ENCODE data around the gene FAM110A.
A peak's percentile ranks its signal among the peaks of the same experiment; 100 is the strongest.

FAM110A gene

GRCh38 chr20:831251-831650, 2.3 kb upstream of the FAM110A start:
- no peaks in the 10 kb centered on the region for H3K9me3 ChIP-seq (ENCODE audit: control insufficient read depth, low read length)
- no peak overlapping the region for H3K4me3 ChIP-seq (ENCODE audit: insufficient read depth, low read depth, low read length, poor library complexity, severe bottlenecking)
- peaks cover 15% of the 10 kb centered on the region for H3K4me1 ChIP-seq (ENCODE audit: control insufficient read depth, insufficient read depth, low read length, poor library complexity, severe bottlenecking)
- no peak for DNase-seq
- H3K36me3 ChIP-seq (ENCODE audit: control insufficient read depth, insufficient read depth, low read length): no peaks in the 10 kb centered on the region
- H3K27ac ChIP-seq (ENCODE audit: insufficient read depth, low read length, poor library complexity, severe bottlenecking): no peak overlapping the region
- H3K27me3 ChIP-seq (replicated peaks; ENCODE audit: control insufficient read depth, insufficient read depth, low read length, poor library complexity, severe bottlenecking): no peaks in the 10 kb centered on the region

- Histone ChIP-seq H3K4me1 (ENCODE audit: control insufficient read depth, insufficient read depth, low read length, poor library complexity, severe bottlenecking) (peaks cover 15% of the 10 kb centered on the region), H3K9me3 (ENCODE audit: control insufficient read depth, low read length) (no peaks in the 10 kb centered on the region), H3K27ac (ENCODE audit: insufficient read depth, low read length, poor library complexity, severe bottlenecking) (no peak overlapping the region), H3K36me3 (ENCODE audit: control insufficient read depth, insufficient read depth, low read length) (no peaks in the 10 kb centered on the region), H3K4me3 (ENCODE audit: insufficient read depth, low read depth, low read length, poor library complexity, severe bottlenecking) (no peak overlapping the region), H3K27me3 (replicated peaks; ENCODE audit: control insufficient read depth, insufficient read depth, low read length, poor library complexity, severe bottlenecking) (no peaks in the 10 kb centered on the region)
- DNase-seq: no peak
Measured at GRCh38 chr20:831956-832355, 1.6 kb upstream of the FAM110A start.

GRCh38 chr20:833121-833449, 430 bp upstream of the FAM110A start:
- H3K27ac ChIP-seq (ENCODE audit: insufficient read depth, low read length, poor library complexity, severe bottlenecking): peak overlapping the region; percentile 56
- no peaks in the 10 kb centered on the region for H3K9me3 ChIP-seq (ENCODE audit: control insufficient read depth, low read length)
- no peaks in the 10 kb centered on the region for H3K27me3 ChIP-seq (replicated peaks; ENCODE audit: control insufficient read depth, insufficient read depth, low read length, poor library complexity, severe bottlenecking)
- peak overlapping the region; percentile 37 for H3K4me3 ChIP-seq (ENCODE audit: insufficient read depth, low read depth, low read length, poor library complexity, severe bottlenecking)
- peaks cover 20% of the 10 kb centered on the region for H3K4me1 ChIP-seq (ENCODE audit: control insufficient read depth, insufficient read depth, low read length, poor library complexity, severe bottlenecking)
- no peak for DNase-seq
- H3K36me3 ChIP-seq (ENCODE audit: control insufficient read depth, insufficient read depth, low read length): no peaks in the 10 kb centered on the region

- Histone ChIP-seq H3K36me3 (ENCODE audit: control insufficient read depth, insufficient read depth, low read length) (peaks cover 3% of the 10 kb centered on the region), H3K4me1 (ENCODE audit: control insufficient read depth, insufficient read depth, low read length, poor library complexity, severe bottlenecking) (peaks cover 20% of the 10 kb centered on the region), H3K27me3 (replicated peaks; ENCODE audit: control insufficient read depth, insufficient read depth, low read length, poor library complexity, severe bottlenecking) (no peaks in the 10 kb centered on the region), H3K4me3 (ENCODE audit: insufficient read depth, low read depth, low read length, poor library complexity, severe bottlenecking) (peak overlapping the region; percentile 73), H3K9me3 (ENCODE audit: control insufficient read depth, low read length) (no peaks in the 10 kb centered on the region), H3K27ac (ENCODE audit: insufficient read depth, low read length, poor library complexity, severe bottlenecking) (peak overlapping the region; percentile 92)
- DNase-seq: no peak
Measured at GRCh38 chr20:834151-834746, 734 bp downstream of the FAM110A start.

- Histone ChIP-seq H3K27ac (ENCODE audit: insufficient read depth, low read length, poor library complexity, severe bottlenecking) (no peak overlapping the region), H3K36me3 (ENCODE audit: control insufficient read depth, insufficient read depth, low read length) (peaks cover 12% of the 10 kb centered on the region), H3K9me3 (ENCODE audit: control insufficient read depth, low read length) (no peaks in the 10 kb centered on the region), H3K4me1 (ENCODE audit: control insufficient read depth, insufficient read depth, low read length, poor library complexity, severe bottlenecking) (peaks cover 20% of the 10 kb centered on the region), H3K4me3 (ENCODE audit: insufficient read depth, low read depth, low read length, poor library complexity, severe bottlenecking) (no peak overlapping the region), H3K27me3 (replicated peaks; ENCODE audit: control insufficient read depth, insufficient read depth, low read length, poor library complexity, severe bottlenecking) (no peaks in the 10 kb centered on the region)
- DNase-seq: no peak
Measured at GRCh38 chr20:835608-836045, 2.1 kb downstream of the FAM110A start.

- Histone ChIP-seq H3K36me3 (ENCODE audit: control insufficient read depth, insufficient read depth, low read length) (peaks cover 12% of the 10 kb centered on the region), H3K4me1 (ENCODE audit: control insufficient read depth, insufficient read depth, low read length, poor library complexity, severe bottlenecking) (peaks cover 24% of the 10 kb centered on the region), H3K27ac (ENCODE audit: insufficient read depth, low read length, poor library complexity, severe bottlenecking) (no peak overlapping the region), H3K27me3 (replicated peaks; ENCODE audit: control insufficient read depth, insufficient read depth, low read length, poor library complexity, severe bottlenecking) (no peaks in the 10 kb centered on the region), H3K9me3 (ENCODE audit: control insufficient read depth, low read length) (no peaks in the 10 kb centered on the region), H3K4me3 (ENCODE audit: insufficient read depth, low read depth, low read length, poor library complexity, severe bottlenecking) (no peak overlapping the region)
- DNase-seq: no peak
Measured at GRCh38 chr20:836190-836589, 2.7 kb downstream of the FAM110A start.

GRCh38 chr20:839015-839414, 5.5 kb downstream of the FAM110A start:
- H3K27me3 ChIP-seq (replicated peaks; ENCODE audit: control insufficient read depth, insufficient read depth, low read length, poor library complexity, severe bottlenecking): no peaks in the 10 kb centered on the region
- H3K36me3 ChIP-seq (ENCODE audit: control insufficient read depth, insufficient read depth, low read length): peaks cover 12% of the 10 kb centered on the region
- no peaks in the 10 kb centered on the region for H3K9me3 ChIP-seq (ENCODE audit: control insufficient read depth, low read length)
- peaks cover 38% of the 10 kb centered on the region for H3K4me1 ChIP-seq (ENCODE audit: control insufficient read depth, insufficient read depth, low read length, poor library complexity, severe bottlenecking)
- no peak for DNase-seq
- no peak overlapping the region for H3K4me3 ChIP-seq (ENCODE audit: insufficient read depth, low read depth, low read length, poor library complexity, severe bottlenecking)
- no peak overlapping the region for H3K27ac ChIP-seq (ENCODE audit: insufficient read depth, low read length, poor library complexity, severe bottlenecking)

GRCh38 chr20:839626-840025, 6.1 kb downstream of the FAM110A start:
- no peak for DNase-seq
- peaks cover 12% of the 10 kb centered on the region for H3K36me3 ChIP-seq (ENCODE audit: control insufficient read depth, insufficient read depth, low read length)
- no peaks in the 10 kb centered on the region for H3K9me3 ChIP-seq (ENCODE audit: control insufficient read depth, low read length)
- peaks cover 36% of the 10 kb centered on the region for H3K4me1 ChIP-seq (ENCODE audit: control insufficient read depth, insufficient read depth, low read length, poor library complexity, severe bottlenecking)
- no peak overlapping the region for H3K4me3 ChIP-seq (ENCODE audit: insufficient read depth, low read depth, low read length, poor library complexity, severe bottlenecking)
- H3K27ac ChIP-seq (ENCODE audit: insufficient read depth, low read length, poor library complexity, severe bottlenecking): no peak overlapping the region
- H3K27me3 ChIP-seq (replicated peaks; ENCODE audit: control insufficient read depth, insufficient read depth, low read length, poor library complexity, severe bottlenecking): no peaks in the 10 kb centered on the region

- peak overlapping the region; percentile 42 for H3K4me3 ChIP-seq (ENCODE audit: insufficient read depth, low read depth, low read length, poor library complexity, severe bottlenecking)
- H3K36me3 ChIP-seq (ENCODE audit: control insufficient read depth, insufficient read depth, low read length): peaks cover 12% of the 10 kb centered on the region
- H3K27ac ChIP-seq (ENCODE audit: insufficient read depth, low read length, poor library complexity, severe bottlenecking): no peak overlapping the region
- peaks cover 37% of the 10 kb centered on the region for H3K4me1 ChIP-seq (ENCODE audit: control insufficient read depth, insufficient read depth, low read length, poor library complexity, severe bottlenecking)
- no peaks in the 10 kb centered on the region for H3K27me3 ChIP-seq (replicated peaks; ENCODE audit: control insufficient read depth, insufficient read depth, low read length, poor library complexity, severe bottlenecking)
- H3K9me3 ChIP-seq (ENCODE audit: control insufficient read depth, low read length): no peaks in the 10 kb centered on the region
- no peak for DNase-seq
Measured at GRCh38 chr20:840503-840857, 7.0 kb downstream of the FAM110A start.

GRCh38 chr20:840858-841567, 7.5 kb downstream of the FAM110A start:
- Histone ChIP-seq H3K36me3 (ENCODE audit: control insufficient read depth, insufficient read depth, low read length) (peaks cover 12% of the 10 kb centered on the region), H3K9me3 (ENCODE audit: control insufficient read depth, low read length) (no peaks in the 10 kb centered on the region), H3K27ac (ENCODE audit: insufficient read depth, low read length, poor library complexity, severe bottlenecking) (no peak overlapping the region), H3K27me3 (replicated peaks; ENCODE audit: control insufficient read depth, insufficient read depth, low read length, poor library complexity, severe bottlenecking) (no peaks in the 10 kb centered on the region), H3K4me3 (ENCODE audit: insufficient read depth, low read depth, low read length, poor library complexity, severe bottlenecking) (peak overlapping the region; percentile 42), H3K4me1 (ENCODE audit: control insufficient read depth, insufficient read depth, low read length, poor library complexity, severe bottlenecking) (peaks cover 39% of the 10 kb centered on the region)
- peak in 1 of 3 donors; percentile 18 for DNase-seq
